Ascending aorta (tissue), 2 donors: Measurements from ENCODE around the gene IFNL1. TPM values are rescaled to one million over a fixed set of nuclear protein-coding genes. Genes with fewer than 3 reads are reported as not detected.

Experiments used
- DNase-seq, 2 donors: peaks; one replicate each; pipeline ENCODE4 v3.0.0-alpha.2; 2019; ENCODE audit warnings: low spot score in 2 of 2
- H3K27ac ChIP-seq, 2 donors: fragments of 200-600 bp; sonication (generic); one replicate each; pipeline ENCODE4 v1.5.1; 2016 to 2017; ENCODE audit warnings: mild to moderate bottlenecking in 1 of 2
- H3K27me3 ChIP-seq: fragments of 200-600 bp; sonication (generic); one replicate; pipeline ENCODE4 v1.5.1; 2017
- H3K36me3 ChIP-seq, 2 donors: fragments of 200-600 bp; sonication (generic); one replicate each; pipeline ENCODE4 v1.5.1; 2016
- H3K4me1 ChIP-seq, 2 donors: fragments of 200-600 bp; sonication (generic); one replicate each; pipeline ENCODE4 v1.5.1; 2016 to 2017; ENCODE audit warnings: mild to moderate bottlenecking in 1 of 2
- H3K4me3 ChIP-seq, 2 donors: fragments of 200-600 bp; sonication (generic); one replicate each; pipeline ENCODE4 v1.5.1; 2016 to 2017; ENCODE audit warnings: mild to moderate bottlenecking in 1 of 2
- H3K9me3 ChIP-seq, 2 donors: fragments of 200-600 bp; sonication (generic); one replicate each; pipeline ENCODE4 v1.5.1; 2016
- CTCF ChIP-seq, 3 experiments: fragments of 200-600 bp in 2 of 3; fragments of 450-650 bp in 1 of 3; sonication (generic) in 2 of 3; IDR thresholded peaks; one replicate each; pipeline ENCODE4 v1.5.1; 2016 to 2019; ENCODE audit warnings: antibody characterized with exemption in 3 of 3, mild to moderate bottlenecking in 1 of 3, moderate library complexity in 1 of 3
- intact Hi-C: fragments of 100-400 bp; cut with DNase I; formaldehyde crosslinking; loops from one replicate; pipeline ENCODE4 v1.15.1; 2023
- total RNA-seq: library from RNA; depleted of rRNA; stranded (reverse); fragments of >200 nt; gene quantifications from one replicate; pipeline ENCODE4 v1.1.0, GENCODE V29; 2016

The IFNL1 gene
- total RNA-seq, 1 donor from 2014 or later, result not detected

- Histone ChIP-seq H3K27me3 (no peaks in the 10 kb centered on the region), H3K27ac (no peak overlapping the region), H3K9me3 (no peaks in the 10 kb centered on the region), H3K36me3 (no peaks in the 10 kb centered on the region), H3K4me1 (no peaks in the 10 kb centered on the region), H3K4me3 (no peak overlapping the region)
- no peak for TF ChIP-seq CTCF (IDR thresholded peaks at IDR 0.05)
- no peak for DNase-seq
- intact Hi-C loops, result no loop called here
Measured at GRCh38 chr19:39299832-39300231, 3.6 kb downstream of the IFNL1 start.

GRCh38 chr19:39301021-39301420, 4.8 kb downstream of the IFNL1 start:
- no peak overlapping the region for H3K27ac ChIP-seq
- no peaks in the 10 kb centered on the region for H3K4me1 ChIP-seq
- no peaks in the 10 kb centered on the region for H3K27me3 ChIP-seq
- DNase-seq, result no peak
- no peaks in the 10 kb centered on the region for H3K36me3 ChIP-seq
- no peaks in the 10 kb centered on the region for H3K9me3 ChIP-seq
- no peak overlapping the region for H3K4me3 ChIP-seq
- no peak for TF ChIP-seq CTCF (IDR thresholded peaks at IDR 0.05)
- intact Hi-C loops, result no loop called here

GRCh38 chr19:39301562-39301961, 5.4 kb downstream of the IFNL1 start:
- no peak overlapping the region for H3K27ac ChIP-seq
- H3K27me3 ChIP-seq, result no peaks in the 10 kb centered on the region
- intact Hi-C loops, result no loop called here

GRCh38 chr19:39303373-39304184, 7.4 kb downstream of the IFNL1 start:
- intact Hi-C loops, result no loop called here
- DNase-seq, result no peak
- no peak for TF ChIP-seq CTCF (IDR thresholded peaks at IDR 0.05)
- H3K27me3 ChIP-seq, result peaks cover 7% of the 10 kb centered on the region
- H3K36me3 ChIP-seq, result no peaks in the 10 kb centered on the region
- H3K4me1 ChIP-seq, result no peaks in the 10 kb centered on the region
- no peaks in the 10 kb centered on the region for H3K9me3 ChIP-seq
- no peak overlapping the region for H3K27ac ChIP-seq
- no peak overlapping the region for H3K4me3 ChIP-seq

More at GRCh38 chr19:39301562-39301961, 5.4 kb downstream of the IFNL1 start:
- H3K4me1 ChIP-seq, result no peaks in the 10 kb centered on the region
- H3K4me3 ChIP-seq, result no peak overlapping the region
- no peak for DNase-seq
- no peak for TF ChIP-seq CTCF (IDR thresholded peaks at IDR 0.05)
- H3K36me3 ChIP-seq, result no peaks in the 10 kb centered on the region
- no peaks in the 10 kb centered on the region for H3K9me3 ChIP-seq

GRCh38 chr19:39304185-39304513, 7.9 kb downstream of the IFNL1 start:
- no peak overlapping the region for H3K4me3 ChIP-seq
- peaks cover 7% of the 10 kb centered on the region for H3K27me3 ChIP-seq
- no peaks in the 10 kb centered on the region for H3K4me1 ChIP-seq
- no peaks in the 10 kb centered on the region for H3K9me3 ChIP-seq
- no peak for TF ChIP-seq CTCF (IDR thresholded peaks at IDR 0.05)
- intact Hi-C loops, result no loop called here
- no peak for DNase-seq
- H3K36me3 ChIP-seq, result no peaks in the 10 kb centered on the region
- H3K27ac ChIP-seq, result no peak overlapping the region
